ENCODE data around the gene TPTE. TPM values are rescaled to one million over a fixed set of nuclear protein-coding genes. Genes with fewer than 3 reads are reported as not detected.
"Not testable (repeated sequence)": the region's sequence is repeated elsewhere in the genome, so short reads cannot be mapped to it uniquely, and the experiment has no call there.

Gene TPTE
- total RNA-seq, 1 donor from 2014 or later: not detected

GRCh38 chr21:10617133-10617752 is 95.9 kb downstream of the TPTE start:
- DNase-seq: not testable (repeated sequence)

GRCh38 chr21:10627316-10627863 is 106.0 kb downstream of the TPTE start:
- no peak for DNase-seq

- not testable (repeated sequence) for DNase-seq
These were observed 107.9 kb downstream of the TPTE start for GRCh38 chr21:10629239-10629638.

- DNase-seq: not testable (repeated sequence)
These were observed 109.4 kb downstream of the TPTE start for GRCh38 chr21:10630829-10631228.

- DNase-seq: not testable (repeated sequence)
These were observed 109.9 kb downstream of the TPTE start for GRCh38 chr21:10631316-10631715.

GRCh38 chr21:10638144-10638543 is 116.8 kb downstream of the TPTE start:
- DNase-seq: not testable (repeated sequence)

GRCh38 chr21:10639123-10639522 is 117.7 kb downstream of the TPTE start:
- no peak for DNase-seq

- DNase-seq: not testable (repeated sequence)
These were observed 118.4 kb downstream of the TPTE start for GRCh38 chr21:10639746-10640145.

- DNase-seq: no peak
These were observed 119.1 kb downstream of the TPTE start for GRCh38 chr21:10640446-10640845.

GRCh38 chr21:10641107-10641506 is 119.7 kb downstream of the TPTE start:
- no peak for DNase-seq

- DNase-seq: not testable (repeated sequence)
These were observed 124.3 kb downstream of the TPTE start for GRCh38 chr21:10645667-10646066.

GRCh38 chr21:10649350-10650149 is 128.2 kb downstream of the TPTE start:
- not testable (repeated sequence) for DNase-seq

- not testable (repeated sequence) for DNase-seq
These were observed 128.9 kb downstream of the TPTE start for GRCh38 chr21:10650297-10650696.

Small RNAs within 50 kb of the gene (small RNA-seq; reads per million reads assigned to genes)
- gene CYCSP41 (ENCODE audit: low replicate concordance): not detected
